HG02840 (cell line): Measurements from ENCODE around the gene PPP4R1.

Experiments used
- ATAC-seq: cut with Tn5 transposase; IDR thresholded peaks from one replicate; pipeline ENCODE4 v1.9.1; 2021; ENCODE audit warnings: mild to moderate bottlenecking, moderate library complexity, moderate number of reproducible peaks; ENCODE audit not compliant: unreplicated experiment, low FRiP score

Gene PPP4R1

DNA sequence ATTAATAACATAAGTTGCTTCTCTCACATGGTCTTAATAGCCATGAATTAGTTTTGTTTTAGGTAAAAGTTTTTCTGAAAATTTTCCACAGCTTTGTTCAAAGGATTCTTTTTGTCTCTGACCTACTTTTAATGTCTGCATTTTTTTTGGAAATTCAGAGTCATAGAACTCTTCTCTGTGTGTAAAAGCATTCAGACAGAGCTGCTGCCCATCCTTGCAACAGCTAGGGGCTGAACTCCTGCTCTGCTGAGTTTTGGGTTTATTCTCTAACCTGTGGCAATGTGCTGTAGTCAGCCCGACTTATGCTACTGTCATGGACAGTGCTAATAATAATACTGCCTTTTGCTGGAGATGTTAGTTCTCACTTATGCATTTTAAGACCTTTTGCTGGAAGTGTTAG is 95.0 kb downstream of the PPP4R1 start:
- ATAC-seq, result no peak

DNA sequence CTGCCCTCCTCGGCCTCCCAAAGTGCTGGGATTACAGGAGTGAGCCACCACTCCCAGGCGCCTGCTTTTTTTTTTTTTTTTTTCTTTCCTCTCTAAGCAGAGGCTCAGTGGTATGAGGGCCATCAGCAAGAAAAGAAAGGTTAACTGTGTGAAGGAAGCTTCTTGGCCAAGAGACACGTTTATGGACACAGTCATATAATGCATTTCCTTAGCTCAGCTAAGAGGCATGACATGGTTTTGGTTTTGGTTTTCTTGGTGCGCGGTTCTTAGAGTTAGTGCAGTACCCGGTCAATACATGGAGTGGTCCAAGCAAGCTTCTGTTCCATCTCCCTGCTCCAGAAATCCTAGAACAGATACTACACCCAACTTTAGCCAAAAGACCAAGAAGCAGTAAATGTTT is 96.5 kb downstream of the PPP4R1 start:
- no peak for ATAC-seq

GRCh38 chr18:9516437-9517064 is 97.8 kb downstream of the PPP4R1 start:
- no peak for ATAC-seq

- no peak for ATAC-seq
Observed at GRCh38 chr18:9513971-9514512, 100.3 kb downstream of the PPP4R1 start.

GRCh38 chr18:9508446-9509025 is 105.8 kb downstream of the PPP4R1 start:
- ATAC-seq, result no peak

DNA sequence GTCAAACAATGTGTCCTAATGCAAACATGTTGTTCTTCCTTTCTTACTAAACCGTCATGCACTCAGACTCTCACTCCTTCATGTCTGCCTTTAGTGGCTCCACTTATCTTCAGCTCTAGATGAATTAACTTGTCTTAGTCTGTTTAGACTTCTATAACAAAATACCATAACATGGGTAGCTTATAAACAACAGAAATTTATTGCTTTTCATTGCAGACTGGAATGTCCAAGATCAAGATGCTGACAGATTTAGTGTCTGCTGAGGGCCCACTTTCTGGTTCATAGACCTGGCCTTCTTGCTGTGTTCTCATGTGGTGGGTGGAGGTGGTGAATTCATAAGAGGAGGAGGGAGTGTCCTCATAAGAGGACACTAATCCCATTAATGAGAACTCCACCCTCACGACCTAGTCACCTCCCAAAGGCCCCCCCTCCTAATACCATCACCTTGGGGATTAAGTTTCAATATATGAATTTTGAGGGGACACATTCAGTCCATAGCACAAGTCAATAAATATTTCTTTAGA is 106.7 kb downstream of the PPP4R1 start:
- no peak for ATAC-seq

DNA sequence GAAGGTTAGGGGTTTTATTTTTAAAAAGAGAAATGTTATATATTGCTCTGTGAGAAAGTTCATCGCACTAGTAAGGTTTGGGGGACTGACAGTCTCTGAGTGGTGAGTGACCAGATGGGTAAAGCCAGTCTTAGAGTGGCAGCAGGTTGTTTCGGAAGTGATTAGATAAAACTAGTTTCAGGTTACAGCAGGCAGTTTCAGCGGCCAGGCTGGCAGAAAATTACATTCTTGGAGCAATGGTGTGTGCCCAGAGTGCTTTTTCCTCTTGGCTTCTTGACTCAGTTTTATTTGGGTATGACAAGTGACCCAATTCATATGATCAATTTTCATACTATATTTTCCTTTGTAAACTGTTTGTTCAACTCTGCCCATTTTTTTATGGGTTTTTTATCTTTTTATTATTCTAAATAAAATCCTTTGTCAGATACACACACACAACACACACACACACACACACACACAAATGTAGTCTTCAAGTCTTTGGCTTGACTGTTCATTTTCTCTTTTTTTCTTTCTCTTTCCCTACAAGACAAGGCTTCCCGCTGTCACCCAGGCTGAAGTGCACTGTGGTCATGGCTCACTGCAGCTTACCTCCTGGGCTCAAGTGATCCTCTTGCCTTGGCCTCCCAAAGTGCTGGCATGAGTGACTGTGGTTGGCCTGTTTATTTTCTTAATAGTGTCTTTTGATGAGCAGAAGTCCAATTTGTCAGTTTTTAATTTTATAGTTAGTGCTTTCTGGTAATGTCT is 108.1 kb downstream of the PPP4R1 start:
- no peak for ATAC-seq
